ENCODE measurements around the gene FTMT. TPM values are rescaled to one million over a fixed set of nuclear protein-coding genes. Genes with fewer than 3 reads are reported as not detected.

The FTMT gene
- total and polyA plus RNA-seq, 4 donors = not detected

GRCh38 chr5:121853850-121854249 is 2.2 kb downstream of the FTMT start:
- Histone ChIP-seq H3K4me1 (ENCODE audit: control insufficient read depth in 1 of 2, insufficient read depth in 2 of 2, low read length in 2 of 2) (no peaks in the 10 kb centered on the region), H3K36me3 (ENCODE audit: control insufficient read depth in 1 of 2, insufficient read depth in 2 of 2, low read length in 1 of 2) (no peaks in the 10 kb centered on the region), H3K9me3 (ENCODE audit: control insufficient read depth, low read length) (no peaks in the 10 kb centered on the region), H3K27me3 (ENCODE audit: control insufficient read depth in 1 of 2, insufficient read depth in 2 of 2, low read length in 1 of 2) (no peaks in the 10 kb centered on the region), H3K27ac (ENCODE audit: low read depth in 1 of 2, low read length in 2 of 2) (no peak overlapping the region), H3K4me3 (ENCODE audit: low read length in 2 of 2) (no peak overlapping the region)
- intact Hi-C loops (cut with DNase I) = no loop called here
- ATAC-seq (ENCODE audit: low FRiP score) (no peak), DNase-seq (no peak)
- WGBS, 2 donors = 52 to 64% methylated on average over 2 of the region's 2 CpGs

- no peaks in the 10 kb centered on the region for H3K4me1 ChIP-seq (ENCODE audit: control insufficient read depth in 1 of 2, insufficient read depth in 2 of 2, low read length in 2 of 2)
- H3K27me3 ChIP-seq (ENCODE audit: control insufficient read depth in 1 of 2, insufficient read depth in 2 of 2, low read length in 1 of 2) = no peaks in the 10 kb centered on the region
- intact Hi-C loops (cut with DNase I) = no loop called here
- no peak overlapping the region for H3K27ac ChIP-seq (ENCODE audit: low read depth in 1 of 2, low read length in 2 of 2)
- no peak overlapping the region for H3K4me3 ChIP-seq (ENCODE audit: low read length in 2 of 2)
- H3K36me3 ChIP-seq (ENCODE audit: control insufficient read depth in 1 of 2, insufficient read depth in 2 of 2, low read length in 1 of 2) = no peaks in the 10 kb centered on the region
- no peak for ATAC-seq (ENCODE audit: low FRiP score)
- DNase-seq = no peak
- WGBS, 2 donors = 5 to 7% methylated on average over 3 of the region's 3 CpGs
- H3K9me3 ChIP-seq (ENCODE audit: control insufficient read depth, low read length) = no peaks in the 10 kb centered on the region
Measured at GRCh38 chr5:121862801-121863200, 11.1 kb downstream of the FTMT start.

GRCh38 chr5:121863753-121864285 is 12.1 kb downstream of the FTMT start:
- H3K27ac ChIP-seq (ENCODE audit: low read depth in 1 of 2, low read length in 2 of 2) = no peak overlapping the region
- H3K27me3 ChIP-seq (ENCODE audit: control insufficient read depth in 1 of 2, insufficient read depth in 2 of 2, low read length in 1 of 2) = no peaks in the 10 kb centered on the region
- no peak for ATAC-seq (ENCODE audit: low FRiP score)
- H3K36me3 ChIP-seq (ENCODE audit: control insufficient read depth in 1 of 2, insufficient read depth in 2 of 2, low read length in 1 of 2) = no peaks in the 10 kb centered on the region
- no peak for DNase-seq
- no peaks in the 10 kb centered on the region for H3K9me3 ChIP-seq (ENCODE audit: control insufficient read depth, low read length)
- H3K4me3 ChIP-seq (ENCODE audit: low read length in 2 of 2) = no peak overlapping the region
- intact Hi-C loops (cut with DNase I) = no loop called here
- 52 to 58% methylated on average over 2 of the region's 2 CpGs for WGBS, 2 donors
- H3K4me1 ChIP-seq (ENCODE audit: control insufficient read depth in 1 of 2, insufficient read depth in 2 of 2, low read length in 2 of 2) = no peaks in the 10 kb centered on the region

- H3K27me3 ChIP-seq (ENCODE audit: control insufficient read depth in 1 of 2, insufficient read depth in 2 of 2, low read length in 1 of 2) = no peaks in the 10 kb centered on the region
- 89 to 90% methylated on average over 3 of the region's 3 CpGs for WGBS, 2 donors
- no peak overlapping the region for H3K27ac ChIP-seq (ENCODE audit: low read depth in 1 of 2, low read length in 2 of 2)
- no peaks in the 10 kb centered on the region for H3K36me3 ChIP-seq (ENCODE audit: control insufficient read depth in 1 of 2, insufficient read depth in 2 of 2, low read length in 1 of 2)
- intact Hi-C loops (cut with DNase I) = no loop called here
- no peaks in the 10 kb centered on the region for H3K4me1 ChIP-seq (ENCODE audit: control insufficient read depth in 1 of 2, insufficient read depth in 2 of 2, low read length in 2 of 2)
- H3K4me3 ChIP-seq (ENCODE audit: low read length in 2 of 2) = no peak overlapping the region
- ATAC-seq (ENCODE audit: low FRiP score) = no peak
- no peak for DNase-seq
- H3K9me3 ChIP-seq (ENCODE audit: control insufficient read depth, low read length) = no peaks in the 10 kb centered on the region
Measured at GRCh38 chr5:121867403-121867802, 15.7 kb downstream of the FTMT start.

- no peak for DNase-seq
- no peaks in the 10 kb centered on the region for H3K9me3 ChIP-seq (ENCODE audit: control insufficient read depth, low read length)
- H3K36me3 ChIP-seq (ENCODE audit: control insufficient read depth in 1 of 2, insufficient read depth in 2 of 2, low read length in 1 of 2) = no peaks in the 10 kb centered on the region
- no peak overlapping the region for H3K4me3 ChIP-seq (ENCODE audit: low read length in 2 of 2)
- no peak for ATAC-seq (ENCODE audit: low FRiP score)
- no peaks in the 10 kb centered on the region for H3K4me1 ChIP-seq (ENCODE audit: control insufficient read depth in 1 of 2, insufficient read depth in 2 of 2, low read length in 2 of 2)
- intact Hi-C loops (cut with DNase I) = no loop called here
- no peaks in the 10 kb centered on the region for H3K27me3 ChIP-seq (ENCODE audit: control insufficient read depth in 1 of 2, insufficient read depth in 2 of 2, low read length in 1 of 2)
- WGBS, 2 donors = 42 to 43% methylated on average over 2 of the region's 2 CpGs
- no peak overlapping the region for H3K27ac ChIP-seq (ENCODE audit: low read depth in 1 of 2, low read length in 2 of 2)
Measured at GRCh38 chr5:121870489-121870888, 18.8 kb downstream of the FTMT start.

GRCh38 chr5:121872856-121873255 is 21.2 kb downstream of the FTMT start:
- no peak overlapping the region for H3K27ac ChIP-seq (ENCODE audit: low read depth in 1 of 2, low read length in 2 of 2)
- no peaks in the 10 kb centered on the region for H3K27me3 ChIP-seq (ENCODE audit: control insufficient read depth in 1 of 2, insufficient read depth in 2 of 2, low read length in 1 of 2)
- H3K4me3 ChIP-seq (ENCODE audit: low read length in 2 of 2) = no peak overlapping the region
- 39 to 44% methylated on average over 2 of the region's 2 CpGs for WGBS, 2 donors
- intact Hi-C loops (cut with DNase I) = no loop called here
- no peaks in the 10 kb centered on the region for H3K9me3 ChIP-seq (ENCODE audit: control insufficient read depth, low read length)
- no peaks in the 10 kb centered on the region for H3K36me3 ChIP-seq (ENCODE audit: control insufficient read depth in 1 of 2, insufficient read depth in 2 of 2, low read length in 1 of 2)
- DNase-seq = no peak
- ATAC-seq (ENCODE audit: low FRiP score) = no peak
- no peaks in the 10 kb centered on the region for H3K4me1 ChIP-seq (ENCODE audit: control insufficient read depth in 1 of 2, insufficient read depth in 2 of 2, low read length in 2 of 2)

GRCh38 chr5:121873409-121873808 is 21.7 kb downstream of the FTMT start:
- intact Hi-C loops (cut with DNase I) = no loop called here
- ATAC-seq (ENCODE audit: low FRiP score) = no peak

GRCh38 chr5:121885630-121886029 is 33.9 kb downstream of the FTMT start:
- no peak overlapping the region for H3K27ac ChIP-seq (ENCODE audit: low read depth in 1 of 2, low read length in 2 of 2)
- DNase-seq (no peak), ATAC-seq (ENCODE audit: low FRiP score) (no peak)
- WGBS, 2 donors = 88 to 92% methylated on average over 2 of the region's 2 CpGs
- intact Hi-C loops (cut with DNase I) = no loop called here
- no peaks in the 10 kb centered on the region for H3K4me1 ChIP-seq (ENCODE audit: control insufficient read depth in 1 of 2, insufficient read depth in 2 of 2, low read length in 2 of 2)
- no peaks in the 10 kb centered on the region for H3K36me3 ChIP-seq (ENCODE audit: control insufficient read depth in 1 of 2, insufficient read depth in 2 of 2, low read length in 1 of 2)
- H3K9me3 ChIP-seq (ENCODE audit: control insufficient read depth, low read length) = peaks cover 1% of the 10 kb centered on the region
- H3K27me3 ChIP-seq (ENCODE audit: control insufficient read depth in 1 of 2, insufficient read depth in 2 of 2, low read length in 1 of 2) = no peaks in the 10 kb centered on the region
- no peak overlapping the region for H3K4me3 ChIP-seq (ENCODE audit: low read length in 2 of 2)

More at GRCh38 chr5:121873409-121873808, 21.7 kb downstream of the FTMT start:
- no peaks in the 10 kb centered on the region for H3K36me3 ChIP-seq (ENCODE audit: control insufficient read depth in 1 of 2, insufficient read depth in 2 of 2, low read length in 1 of 2)
- H3K4me1 ChIP-seq (ENCODE audit: control insufficient read depth in 1 of 2, insufficient read depth in 2 of 2, low read length in 2 of 2) = no peaks in the 10 kb centered on the region
- DNase-seq = no peak
- H3K9me3 ChIP-seq (ENCODE audit: control insufficient read depth, low read length) = no peaks in the 10 kb centered on the region
- 88 to 100% methylated on average over 1 of the region's 1 CpG for WGBS, 2 donors
- H3K27me3 ChIP-seq (ENCODE audit: control insufficient read depth in 1 of 2, insufficient read depth in 2 of 2, low read length in 1 of 2) = no peaks in the 10 kb centered on the region
- H3K4me3 ChIP-seq (ENCODE audit: low read length in 2 of 2) = no peak overlapping the region
- H3K27ac ChIP-seq (ENCODE audit: low read depth in 1 of 2, low read length in 2 of 2) = no peak overlapping the region

- H3K4me1 ChIP-seq (ENCODE audit: control insufficient read depth in 1 of 2, insufficient read depth in 2 of 2, low read length in 2 of 2) = no peaks in the 10 kb centered on the region
- no peak overlapping the region for H3K27ac ChIP-seq (ENCODE audit: low read depth in 1 of 2, low read length in 2 of 2)
- no peaks in the 10 kb centered on the region for H3K27me3 ChIP-seq (ENCODE audit: control insufficient read depth in 1 of 2, insufficient read depth in 2 of 2, low read length in 1 of 2)
- DNase-seq (no peak), ATAC-seq (ENCODE audit: low FRiP score) (no peak)
- peaks cover 1% of the 10 kb centered on the region for H3K9me3 ChIP-seq (ENCODE audit: control insufficient read depth, low read length)
- H3K4me3 ChIP-seq (ENCODE audit: low read length in 2 of 2) = no peak overlapping the region
- no peaks in the 10 kb centered on the region for H3K36me3 ChIP-seq (ENCODE audit: control insufficient read depth in 1 of 2, insufficient read depth in 2 of 2, low read length in 1 of 2)
- intact Hi-C loops (cut with DNase I) = no loop called here
Measured at GRCh38 chr5:121887727-121888126, 36.0 kb downstream of the FTMT start.

Measured in aorta (tissue), 5 donors.